Stimulated activated naive CD8-positive, alpha-beta T cell treated with anti-CD3 and anti-CD28 coated beads, Interleukin-15, Interleukin-2, amounts not matched to agents 100 U/mL and 50 U/mL, for 24 hours (primary cell): Measurements from ENCODE around the gene TNP1.

ENCODE experiments used
- ATAC-seq: fragments of 150-1000 bp; cut with Tn5 transposase; one replicate; pipeline ENCODE4 v1.10.0; 2021
- DNase-seq: peaks from one replicate; pipeline ENCODE4 v3.0.0; 2021

Gene TNP1

GRCh38 chr2:216839688-216840087 is 20.2 kb downstream of the TNP1 start:
- DNase-seq: no peak
- no peak for ATAC-seq

DNA sequence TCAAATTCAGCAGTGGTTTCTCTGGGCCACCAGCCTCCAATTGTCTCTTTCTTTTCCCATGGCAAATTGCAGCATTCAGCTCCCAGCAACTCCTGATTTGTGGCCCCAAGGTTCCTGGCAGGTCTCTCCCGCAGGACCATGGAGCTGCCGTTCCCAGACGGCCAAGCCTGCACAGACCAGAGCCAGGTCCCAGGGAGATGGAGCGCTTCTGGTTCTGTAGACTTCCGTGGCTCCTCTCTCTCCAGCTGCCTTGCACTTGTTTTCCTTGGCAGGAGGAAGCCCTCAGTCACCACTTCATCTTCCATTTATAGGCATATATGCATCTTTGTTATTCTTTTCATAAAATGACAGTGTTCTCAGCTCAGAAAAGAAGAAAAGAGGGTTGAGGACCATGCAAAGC is 21.7 kb downstream of the TNP1 start:
- ATAC-seq (no peak), DNase-seq (no peak)

DNA sequence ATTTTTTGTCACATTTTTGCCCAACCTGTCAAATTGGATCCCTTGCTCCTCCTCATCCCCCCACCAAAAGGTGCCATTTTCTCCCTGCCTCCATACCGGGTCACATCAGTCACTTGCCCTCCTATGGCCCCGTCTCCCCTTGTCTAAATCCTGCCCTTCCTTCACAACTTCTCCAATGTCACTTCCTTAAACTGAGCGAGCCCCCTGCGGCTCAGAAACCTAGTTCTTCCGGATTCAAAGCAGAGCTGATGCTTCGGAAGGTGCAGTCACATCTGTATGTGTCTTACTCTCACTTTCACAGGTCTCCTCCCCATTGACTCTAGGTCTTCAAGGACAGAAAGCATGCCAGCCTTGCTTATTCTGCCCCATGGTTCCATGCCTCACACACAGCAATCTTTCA is 22.1 kb downstream of the TNP1 start:
- DNase-seq (no peak), ATAC-seq (no peak)

GRCh38 chr2:216833061-216833460 is 26.8 kb downstream of the TNP1 start:
- DNase-seq (no peak), ATAC-seq (no peak)

- no peak for ATAC-seq
Measured at GRCh38 chr2:216830346-216830745, 29.5 kb downstream of the TNP1 start.

DNA sequence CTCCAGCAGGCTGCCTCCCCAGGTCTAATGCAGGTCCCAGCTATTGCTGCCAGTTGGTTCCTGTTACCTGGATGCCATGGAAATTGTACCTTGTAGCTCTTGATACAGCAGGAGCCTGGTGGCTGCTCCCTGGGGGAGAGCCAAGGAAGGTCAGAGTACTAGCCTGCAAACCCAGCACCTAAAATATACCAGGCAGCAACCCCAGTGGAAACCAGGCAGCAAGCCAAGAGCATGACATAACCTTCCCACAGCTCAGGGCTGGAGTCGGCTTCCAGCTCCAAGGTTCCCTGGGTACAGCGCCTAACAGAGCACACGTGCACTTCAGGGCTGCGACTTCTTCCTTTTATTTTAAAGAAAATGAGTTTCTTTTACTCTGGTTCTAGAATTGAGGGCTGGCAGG is 30.3 kb downstream of the TNP1 start:
- DNase-seq (no peak), ATAC-seq (no peak)

More at GRCh38 chr2:216830346-216830745, 29.5 kb downstream of the TNP1 start:
- no peak for DNase-seq

- DNase-seq (no peak), ATAC-seq (no peak)
Measured at GRCh38 chr2:216827073-216827720, 32.7 kb downstream of the TNP1 start.

- ATAC-seq (no peak), DNase-seq (no peak)
Measured at GRCh38 chr2:216822470-216822869, 37.4 kb downstream of the TNP1 start.

DNA sequence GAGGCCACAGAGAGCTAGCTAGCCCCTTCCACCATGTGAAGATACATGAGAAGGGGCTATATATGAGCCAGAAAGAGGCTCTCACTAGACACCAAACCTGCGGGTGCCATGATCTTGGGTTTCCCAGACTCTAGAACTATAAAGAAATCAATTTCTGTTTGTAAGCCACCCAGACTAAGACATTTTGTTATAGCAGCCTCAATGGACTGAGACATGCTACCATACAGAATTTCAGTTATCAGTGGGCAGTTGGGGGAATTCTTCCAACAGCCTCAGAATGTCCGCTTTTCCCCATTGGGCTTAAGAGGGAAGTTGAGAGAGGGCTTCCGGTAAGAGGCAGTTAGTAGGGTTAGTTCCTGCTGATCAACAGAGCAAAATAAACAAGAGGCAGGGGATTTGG is 39.2 kb downstream of the TNP1 start:
- no peak for ATAC-seq
- no peak for DNase-seq

DNA sequence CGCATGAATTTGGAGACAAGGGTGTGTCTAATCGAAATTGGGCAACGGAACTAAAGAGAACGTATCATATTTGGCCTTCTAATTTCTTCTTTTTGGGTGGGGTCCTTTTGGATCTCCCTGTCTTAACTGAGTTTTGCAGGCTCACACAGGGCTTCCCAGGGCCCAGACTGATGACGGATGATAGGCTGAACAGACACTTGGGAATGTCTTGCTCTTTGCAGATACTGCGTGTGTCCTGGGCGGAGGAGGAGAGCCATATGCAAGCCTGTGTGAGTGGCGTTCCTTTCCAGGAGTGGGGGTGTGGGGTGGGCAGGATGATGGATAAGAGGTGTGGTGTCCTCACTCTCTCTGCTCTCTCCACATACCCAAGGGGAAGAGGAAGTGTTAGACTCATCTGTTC is 40.1 kb downstream of the TNP1 start:
- no peak for DNase-seq
- no peak for ATAC-seq

DNA sequence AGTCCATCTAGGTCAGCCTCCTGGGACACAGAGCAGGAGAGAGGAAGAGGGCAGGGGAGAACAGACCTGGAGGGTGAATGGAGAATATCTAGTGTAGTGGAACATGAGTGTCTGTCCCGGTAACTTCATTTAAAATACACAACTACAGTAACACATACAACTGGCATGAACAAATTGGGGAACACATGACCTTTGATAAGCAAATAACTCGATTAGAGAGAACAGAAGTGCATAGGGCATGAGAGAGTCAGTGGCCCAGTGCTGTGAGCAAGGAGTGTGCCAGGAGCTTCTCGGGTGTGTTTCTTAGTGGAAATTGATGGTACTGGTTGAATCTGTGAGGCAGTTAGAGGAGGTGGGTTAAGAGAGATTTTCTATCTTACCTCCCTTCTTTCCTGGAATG is 40.8 kb downstream of the TNP1 start:
- no peak for ATAC-seq
- DNase-seq: no peak

GRCh38 chr2:216810399-216811160 is 49.3 kb downstream of the TNP1 start:
- no peak for DNase-seq
- no peak for ATAC-seq
